Endothelial cell (in vitro differentiated cells): ENCODE results near the gene SLC44A4. TPM values are rescaled to one million over a fixed set of nuclear protein-coding genes. Genes with fewer than 3 reads are reported as not detected.
A peak's percentile ranks its signal among the peaks of the same experiment; 100 is the strongest.
"Not testable (repeated sequence)": the region's sequence is repeated elsewhere in the genome, so short reads cannot be mapped to it uniquely, and the experiment has no call there.

Source experiments
- DNase-seq: peaks from one replicate; pipeline ENCODE4 v3.0.0; 2021; ENCODE audit warnings: low spot score
- H3K27ac Mint-ChIP-seq: one replicate; pipeline ENCODE4 v1.8.0; 2021; ENCODE audit warnings: mixed read lengths, inconsistent platforms; ENCODE audit not compliant: unreplicated experiment
- H3K27me3 Mint-ChIP-seq: one replicate; pipeline ENCODE4 v1.8.0; 2021; ENCODE audit warnings: mild to moderate bottlenecking, moderate library complexity, mixed read lengths, inconsistent platforms; ENCODE audit not compliant: unreplicated experiment
- H3K36me3 Mint-ChIP-seq: one replicate; pipeline ENCODE4 v1.8.0; 2021; ENCODE audit warnings: mild to moderate bottlenecking, low read depth, mixed read lengths, inconsistent platforms; ENCODE audit not compliant: unreplicated experiment
- H3K4me1 Mint-ChIP-seq: one replicate; pipeline ENCODE4 v1.8.0; 2021; ENCODE audit warnings: mild to moderate bottlenecking, mixed read lengths, inconsistent platforms; ENCODE audit not compliant: unreplicated experiment
- H3K4me3 Mint-ChIP-seq: one replicate; pipeline ENCODE4 v1.8.0; 2021; ENCODE audit warnings: mild to moderate bottlenecking, mixed read lengths, inconsistent platforms; ENCODE audit not compliant: unreplicated experiment
- H3K9me3 Mint-ChIP-seq: one replicate; pipeline ENCODE4 v1.8.0; 2021; ENCODE audit warnings: mixed read lengths, inconsistent platforms; ENCODE audit not compliant: unreplicated experiment
- total RNA-seq: library from RNA; stranded (reverse); fragmentation: NEBNext Ultra II Directional; extraction: Animal tissue kit (Norgen Biotek cat#: 25700); gene quantifications from one replicate; pipeline ENCODE4 v1.2.1, GENCODE V29; 2021; ENCODE audit not compliant: unreplicated experiment
- TF ChIP-seq, protein P1 (sequence below): fragments of 200-600 bp; sonication (generic); IDR thresholded peaks from one replicate; pipeline ENCODE4 v1.5.0; 2021; ENCODE audit warnings: antibody characterized with exemption; ENCODE audit not compliant: unreplicated experiment

Gene SLC44A4
- total RNA-seq, 1 donor from 2014 or later: 1.6 TPM

DNA sequence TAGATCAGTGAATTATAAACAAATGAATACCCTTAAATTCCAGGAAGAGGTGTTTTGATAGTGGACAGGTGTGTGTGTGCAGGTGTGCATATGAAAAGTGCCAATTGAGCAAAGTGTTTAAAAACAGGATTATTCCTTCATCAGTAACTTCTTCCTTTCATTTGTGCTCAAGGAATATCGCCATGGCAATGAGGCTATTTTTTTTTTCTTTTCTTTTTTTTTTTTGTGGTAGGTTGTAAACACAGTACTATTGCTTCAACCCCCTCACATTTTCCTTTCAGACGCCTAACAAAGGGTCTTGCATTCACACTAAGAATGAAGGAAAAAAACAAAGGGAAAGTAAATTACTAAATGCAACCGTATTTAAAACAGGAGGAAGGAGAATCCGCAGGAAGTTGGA is 53.2 kb downstream of the SLC44A4 start:
- Mint-ChIP-seq H3K36me3 (no peaks in the 10 kb centered on the region), H3K27ac (peak overlapping the region; percentile 88), H3K4me3 (no peak overlapping the region), H3K4me1 (peaks cover 27% of the 10 kb centered on the region), H3K27me3 (peaks cover 5% of the 10 kb centered on the region), H3K9me3 (no peaks in the 10 kb centered on the region)
- DNase-seq: no peak
- TF ChIP-seq, protein P1, sequence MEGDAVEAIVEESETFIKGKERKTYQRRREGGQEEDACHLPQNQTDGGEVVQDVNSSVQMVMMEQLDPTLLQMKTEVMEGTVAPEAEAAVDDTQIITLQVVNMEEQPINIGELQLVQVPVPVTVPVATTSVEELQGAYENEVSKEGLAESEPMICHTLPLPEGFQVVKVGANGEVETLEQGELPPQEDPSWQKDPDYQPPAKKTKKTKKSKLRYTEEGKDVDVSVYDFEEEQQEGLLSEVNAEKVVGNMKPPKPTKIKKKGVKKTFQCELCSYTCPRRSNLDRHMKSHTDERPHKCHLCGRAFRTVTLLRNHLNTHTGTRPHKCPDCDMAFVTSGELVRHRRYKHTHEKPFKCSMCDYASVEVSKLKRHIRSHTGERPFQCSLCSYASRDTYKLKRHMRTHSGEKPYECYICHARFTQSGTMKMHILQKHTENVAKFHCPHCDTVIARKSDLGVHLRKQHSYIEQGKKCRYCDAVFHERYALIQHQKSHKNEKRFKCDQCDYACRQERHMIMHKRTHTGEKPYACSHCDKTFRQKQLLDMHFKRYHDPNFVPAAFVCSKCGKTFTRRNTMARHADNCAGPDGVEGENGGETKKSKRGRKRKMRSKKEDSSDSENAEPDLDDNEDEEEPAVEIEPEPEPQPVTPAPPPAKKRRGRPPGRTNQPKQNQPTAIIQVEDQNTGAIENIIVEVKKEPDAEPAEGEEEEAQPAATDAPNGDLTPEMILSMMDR: no peak

DNA sequence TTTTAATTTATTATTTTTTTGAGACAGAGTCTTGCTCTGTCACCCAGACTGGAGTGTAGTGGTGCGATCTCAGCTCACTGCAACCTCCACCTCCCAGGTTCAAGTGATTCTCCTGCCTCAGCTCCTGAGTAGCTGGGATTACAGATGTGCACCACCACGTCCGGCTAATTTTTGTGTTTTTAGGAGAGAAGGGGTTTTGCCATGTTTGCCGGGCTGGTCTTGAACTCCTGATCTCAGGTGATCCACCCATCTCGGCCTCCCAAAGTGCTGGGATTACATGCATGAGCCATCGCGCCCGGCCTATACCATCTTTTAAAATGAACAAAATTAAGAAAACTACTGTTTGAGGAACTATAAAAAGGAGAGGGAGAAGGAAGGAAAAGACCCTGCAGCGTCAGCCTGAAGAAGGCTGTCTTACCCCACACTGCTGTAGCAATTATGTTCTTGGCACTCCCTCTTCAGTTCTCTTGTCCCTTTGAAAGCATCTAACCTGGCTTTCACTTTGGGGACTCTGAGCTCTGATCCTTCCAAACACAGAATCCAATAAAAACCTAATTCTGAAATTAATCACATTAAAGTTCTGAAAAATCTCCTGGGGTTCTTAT is 55.1 kb downstream of the SLC44A4 start:
- not testable (repeated sequence) for DNase-seq, H3K9me3 Mint-ChIP-seq, H3K27me3 Mint-ChIP-seq, H3K27ac Mint-ChIP-seq, H3K4me3 Mint-ChIP-seq, H3K36me3 Mint-ChIP-seq
- H3K4me1 Mint-ChIP-seq: peaks cover 22% of the 10 kb centered on the region

DNA sequence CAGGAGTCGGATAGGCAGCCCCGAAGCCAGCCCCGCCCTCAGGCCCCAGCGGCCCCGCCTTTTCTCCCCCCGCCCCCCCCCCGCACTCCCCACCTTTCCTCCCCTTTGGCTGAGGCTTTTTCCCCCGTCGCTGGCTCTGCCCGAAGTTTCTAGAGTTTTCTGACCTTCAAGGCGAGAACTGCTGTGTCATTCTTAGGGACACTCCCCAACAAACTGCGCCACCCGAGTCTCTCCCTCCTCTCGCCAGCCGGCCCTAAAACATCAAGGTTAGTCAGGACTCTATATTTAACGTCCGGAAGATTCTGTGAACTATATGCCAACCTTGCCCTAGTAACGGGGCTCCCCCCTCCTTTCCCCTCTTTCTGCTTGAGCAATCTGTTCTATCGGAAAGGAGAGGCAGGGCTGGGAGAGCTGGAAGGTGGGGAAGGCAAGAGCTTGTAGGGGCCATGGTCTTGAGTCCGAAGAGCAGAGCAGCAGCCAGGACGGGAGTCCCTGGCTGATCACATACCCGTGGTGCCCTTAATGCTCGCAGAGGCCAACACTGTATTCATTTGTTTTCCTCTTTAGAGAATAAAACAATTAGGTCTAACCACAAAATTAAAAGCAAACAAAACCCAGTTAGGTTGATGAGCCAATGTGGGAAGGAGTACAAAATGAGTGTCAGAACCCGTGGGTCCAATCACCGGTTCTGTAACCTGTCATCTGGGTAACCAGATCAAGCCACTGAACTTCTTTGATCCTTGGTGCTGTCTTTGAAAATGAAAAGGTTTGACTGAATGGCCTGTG is 56.6 kb downstream of the SLC44A4 start:
- peak overlapping the region; percentile 93 for H3K27ac Mint-ChIP-seq
- TF ChIP-seq, protein P1: no peak
- no peaks in the 10 kb centered on the region for H3K36me3 Mint-ChIP-seq
- no peaks in the 10 kb centered on the region for H3K9me3 Mint-ChIP-seq
- H3K27me3 Mint-ChIP-seq: peaks cover 3% of the 10 kb centered on the region
- peaks cover 32% of the 10 kb centered on the region for H3K4me1 Mint-ChIP-seq
- DNase-seq: peak; percentile 14
- H3K4me3 Mint-ChIP-seq: peak overlapping the region; percentile 92

DNA sequence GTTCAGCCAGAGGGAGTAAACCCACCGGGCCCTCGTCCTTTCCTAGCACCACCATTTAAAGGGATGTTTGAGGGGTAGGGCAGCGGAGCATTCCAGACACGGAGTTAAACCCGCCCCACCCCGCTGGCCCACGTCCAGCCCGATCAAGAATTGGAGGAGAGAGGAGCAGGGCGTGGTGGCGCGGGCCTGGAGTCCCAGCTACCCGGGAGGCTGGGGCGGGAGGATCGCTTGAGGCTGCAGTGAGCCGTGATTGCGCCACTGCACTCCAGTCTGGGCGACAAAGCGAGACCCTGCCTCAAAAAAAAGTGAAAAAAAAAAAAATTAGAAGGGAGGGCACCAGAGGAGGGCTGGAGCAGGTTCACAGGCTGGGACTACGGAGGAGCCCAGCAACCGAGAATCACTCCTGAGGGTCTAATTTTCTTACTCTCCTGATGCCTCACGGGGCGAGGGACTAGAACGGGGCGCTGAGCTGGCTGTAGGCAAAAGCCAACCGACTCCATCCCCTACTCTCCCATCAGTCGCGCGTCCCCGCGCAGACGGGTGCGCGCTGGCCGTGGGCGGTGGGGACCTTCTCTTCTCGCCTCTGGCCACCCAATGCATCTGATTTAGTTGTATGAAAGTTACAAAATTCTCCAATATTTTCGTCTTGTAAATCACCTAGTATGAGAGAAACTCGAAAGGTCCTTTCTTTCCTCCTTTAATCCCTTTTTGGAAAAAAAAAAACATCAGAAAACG is 57.3 kb downstream of the SLC44A4 start:
- peak overlapping the region; percentile 64 for H3K27ac Mint-ChIP-seq
- DNase-seq: peak; percentile 51
- peak overlapping the region; percentile 92 for H3K4me3 Mint-ChIP-seq
- H3K27me3 Mint-ChIP-seq: peaks cover 2% of the 10 kb centered on the region
- H3K9me3 Mint-ChIP-seq: no peaks in the 10 kb centered on the region
- TF ChIP-seq, protein P1: no peak
- no peaks in the 10 kb centered on the region for H3K36me3 Mint-ChIP-seq
- peaks cover 32% of the 10 kb centered on the region for H3K4me1 Mint-ChIP-seq

DNA sequence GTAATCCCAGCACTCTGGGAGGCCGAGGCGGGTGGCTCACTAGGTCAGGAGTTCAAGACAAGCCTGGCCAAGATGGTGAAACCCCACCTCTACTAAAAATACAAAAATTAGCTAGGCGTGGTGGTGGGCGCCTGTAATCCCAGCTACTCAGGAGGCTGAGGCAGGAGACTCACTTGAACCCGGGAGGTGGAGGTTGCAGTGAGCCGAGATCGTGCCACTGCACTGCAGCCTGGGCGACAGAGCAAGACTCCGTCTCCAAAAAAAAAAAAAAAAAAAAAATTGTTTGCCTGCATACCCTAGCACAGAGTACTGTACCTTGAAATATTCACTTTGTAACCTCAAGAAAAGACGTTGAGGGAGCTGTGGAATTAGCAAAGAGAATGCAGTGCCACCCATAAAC is 58.4 kb downstream of the SLC44A4 start:
- not testable (repeated sequence) for H3K4me3 Mint-ChIP-seq, H3K9me3 Mint-ChIP-seq, H3K36me3 Mint-ChIP-seq, H3K27me3 Mint-ChIP-seq, DNase-seq, H3K27ac Mint-ChIP-seq
- peaks cover 27% of the 10 kb centered on the region for H3K4me1 Mint-ChIP-seq
